Measurements from ENCODE around the gene AOC1.
"Not testable (repeated sequence)": the region's sequence is repeated elsewhere in the genome, so short reads cannot be mapped to it uniquely, and the experiment has no call there.

Gene AOC1, protein sequence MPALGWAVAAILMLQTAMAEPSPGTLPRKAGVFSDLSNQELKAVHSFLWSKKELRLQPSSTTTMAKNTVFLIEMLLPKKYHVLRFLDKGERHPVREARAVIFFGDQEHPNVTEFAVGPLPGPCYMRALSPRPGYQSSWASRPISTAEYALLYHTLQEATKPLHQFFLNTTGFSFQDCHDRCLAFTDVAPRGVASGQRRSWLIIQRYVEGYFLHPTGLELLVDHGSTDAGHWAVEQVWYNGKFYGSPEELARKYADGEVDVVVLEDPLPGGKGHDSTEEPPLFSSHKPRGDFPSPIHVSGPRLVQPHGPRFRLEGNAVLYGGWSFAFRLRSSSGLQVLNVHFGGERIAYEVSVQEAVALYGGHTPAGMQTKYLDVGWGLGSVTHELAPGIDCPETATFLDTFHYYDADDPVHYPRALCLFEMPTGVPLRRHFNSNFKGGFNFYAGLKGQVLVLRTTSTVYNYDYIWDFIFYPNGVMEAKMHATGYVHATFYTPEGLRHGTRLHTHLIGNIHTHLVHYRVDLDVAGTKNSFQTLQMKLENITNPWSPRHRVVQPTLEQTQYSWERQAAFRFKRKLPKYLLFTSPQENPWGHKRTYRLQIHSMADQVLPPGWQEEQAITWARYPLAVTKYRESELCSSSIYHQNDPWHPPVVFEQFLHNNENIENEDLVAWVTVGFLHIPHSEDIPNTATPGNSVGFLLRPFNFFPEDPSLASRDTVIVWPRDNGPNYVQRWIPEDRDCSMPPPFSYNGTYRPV

DNA sequence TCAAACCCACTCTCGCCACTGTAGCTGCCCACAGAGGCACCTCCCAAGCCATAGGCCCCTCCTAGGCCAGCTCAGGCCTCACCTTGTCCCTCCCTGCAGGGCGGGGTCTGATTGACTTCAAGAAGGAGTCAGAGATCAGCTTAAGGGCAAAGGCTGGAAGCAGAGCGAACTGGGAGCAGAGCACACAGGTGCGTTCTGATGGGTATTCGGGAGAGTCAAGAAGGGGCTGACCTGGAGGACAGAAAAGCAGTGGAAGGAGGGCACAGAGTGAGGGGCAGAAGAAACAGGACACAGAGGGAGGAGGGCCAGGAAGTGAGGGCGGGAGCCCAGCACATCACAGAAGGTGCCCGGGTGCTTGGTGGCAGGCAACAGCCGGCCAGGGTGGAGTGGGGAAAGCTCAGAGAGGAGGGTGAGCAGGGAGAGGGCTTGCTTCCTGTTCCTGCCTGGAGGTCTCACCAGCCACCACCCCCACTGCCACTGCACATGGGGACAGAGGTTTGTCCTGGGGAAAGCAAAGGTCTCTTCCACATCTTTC lies at the start of gene AOC1:
AOC1 (plus strand) TSS at position 147 of the 535 bp plus-strand sequence. CDS start 3,954 bp downstream, outside the sequence.
- no peak for DNase-seq (ENCODE audit: low read depth)

DNA sequence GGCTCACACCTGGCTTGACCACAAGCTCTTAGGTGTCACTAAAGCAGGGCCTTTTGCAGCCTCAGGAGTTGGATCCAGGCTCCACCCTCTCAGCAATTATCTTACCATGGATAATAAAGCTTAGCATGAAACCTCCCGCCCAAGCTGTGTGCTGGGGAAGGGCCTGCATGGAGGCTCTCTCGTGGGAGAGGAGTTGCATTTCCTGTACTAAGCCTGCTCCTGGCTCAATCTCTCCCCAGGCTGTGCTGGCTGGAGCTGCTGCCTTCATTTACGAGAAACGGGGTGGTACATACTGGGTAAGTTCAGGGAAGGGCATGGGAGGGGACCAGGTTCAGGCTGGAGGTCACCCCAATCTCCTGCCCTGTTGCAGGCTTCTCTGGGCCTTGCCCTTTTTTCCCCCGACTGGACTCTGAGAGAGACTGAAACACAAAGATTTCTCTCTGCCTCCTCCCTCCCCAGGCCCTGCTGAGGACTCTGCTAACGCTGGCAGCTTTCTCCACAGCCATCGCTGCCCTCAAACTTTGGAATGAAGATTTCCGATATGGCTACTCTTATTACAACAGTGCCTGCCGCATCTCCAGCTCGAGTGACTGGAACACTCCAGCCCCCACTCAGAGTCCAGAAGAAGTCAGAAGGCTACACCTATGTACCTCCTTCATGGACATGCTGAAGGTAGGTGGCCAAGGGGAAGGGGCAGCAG lies 49.0 kb upstream of the AOC1 start:
- no peak for DNase-seq (ENCODE audit: low read depth)

DNA sequence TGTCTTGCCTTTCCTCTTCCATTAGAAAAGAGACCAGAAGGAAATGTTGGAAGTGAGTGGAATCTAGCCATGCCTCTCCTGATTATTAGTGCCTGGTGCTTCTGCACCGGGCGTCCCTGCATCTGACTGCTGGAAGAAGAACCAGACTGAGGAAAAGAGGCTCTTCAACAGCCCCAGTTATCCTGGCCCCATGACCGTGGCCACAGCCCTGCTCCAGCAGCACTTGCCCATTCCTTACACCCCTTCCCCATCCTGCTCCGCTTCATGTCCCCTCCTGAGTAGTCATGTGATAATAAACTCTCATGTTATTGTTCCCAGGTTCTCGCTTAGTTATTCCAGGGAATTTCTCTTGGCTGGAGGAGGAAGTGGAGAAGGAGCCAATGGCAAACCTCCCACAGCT lies 47.5 kb upstream of the AOC1 start:
- DNase-seq (ENCODE audit: low read depth) = no peak

DNA sequence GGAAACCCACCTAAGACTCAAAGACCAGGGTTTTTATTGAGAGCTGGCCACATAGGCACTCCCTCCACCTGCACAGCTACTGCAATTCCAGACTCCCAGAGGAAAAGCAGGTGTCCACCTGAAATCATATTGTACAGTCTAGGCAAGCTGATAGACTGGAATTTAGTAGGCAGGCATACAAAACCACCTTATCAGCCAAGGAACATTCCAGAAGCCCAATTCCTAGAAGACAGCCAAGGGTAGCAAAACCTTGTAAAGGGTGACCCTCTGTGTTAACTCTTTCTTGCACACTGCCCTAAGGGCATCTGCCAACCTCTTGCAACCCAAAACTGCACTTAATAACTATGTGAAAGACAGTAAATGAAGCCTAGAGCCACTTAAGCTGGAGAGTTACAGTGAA lies 46.5 kb upstream of the AOC1 start:
- DNase-seq (ENCODE audit: low read depth) = no peak

DNA sequence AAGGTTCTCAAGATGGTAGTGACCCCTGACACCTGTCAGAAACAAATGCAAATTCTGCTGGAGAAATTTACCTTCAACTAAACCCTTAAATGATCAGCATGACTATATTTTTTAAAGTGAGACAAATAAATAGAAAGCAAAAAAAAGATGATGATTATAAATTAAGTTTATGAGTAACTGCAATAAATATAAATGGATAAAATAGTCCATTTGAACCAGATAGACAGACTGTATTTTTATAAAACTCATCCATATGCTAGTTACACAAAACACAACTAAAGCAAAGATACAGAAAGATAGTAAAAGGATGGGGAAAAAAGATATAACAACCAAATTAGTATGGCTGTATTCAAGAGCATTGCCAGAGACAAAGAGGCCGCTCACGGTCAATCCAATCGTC lies 45.9 kb upstream of the AOC1 start:
- no peak for DNase-seq (ENCODE audit: low read depth)

DNA sequence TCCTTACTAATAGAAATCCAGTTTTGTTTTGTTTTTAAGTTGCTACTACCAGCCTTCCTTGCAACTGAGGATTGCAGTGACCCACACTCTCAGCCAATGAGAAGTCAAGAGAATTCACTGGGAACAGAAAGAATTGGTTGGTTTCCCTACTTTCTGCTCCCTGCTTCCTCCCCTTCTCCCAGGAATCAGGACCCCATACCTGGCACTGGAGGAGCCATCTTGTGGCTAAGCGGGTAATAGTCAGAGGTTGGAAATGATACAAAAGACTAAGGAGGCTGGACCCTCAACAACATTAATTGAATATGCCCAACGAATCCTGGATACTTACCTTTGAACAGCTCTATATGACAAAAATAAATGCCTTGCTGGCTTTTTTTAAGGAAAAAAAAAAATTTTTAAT lies 45.5 kb upstream of the AOC1 start:
- DNase-seq (ENCODE audit: low read depth) = no peak

DNA sequence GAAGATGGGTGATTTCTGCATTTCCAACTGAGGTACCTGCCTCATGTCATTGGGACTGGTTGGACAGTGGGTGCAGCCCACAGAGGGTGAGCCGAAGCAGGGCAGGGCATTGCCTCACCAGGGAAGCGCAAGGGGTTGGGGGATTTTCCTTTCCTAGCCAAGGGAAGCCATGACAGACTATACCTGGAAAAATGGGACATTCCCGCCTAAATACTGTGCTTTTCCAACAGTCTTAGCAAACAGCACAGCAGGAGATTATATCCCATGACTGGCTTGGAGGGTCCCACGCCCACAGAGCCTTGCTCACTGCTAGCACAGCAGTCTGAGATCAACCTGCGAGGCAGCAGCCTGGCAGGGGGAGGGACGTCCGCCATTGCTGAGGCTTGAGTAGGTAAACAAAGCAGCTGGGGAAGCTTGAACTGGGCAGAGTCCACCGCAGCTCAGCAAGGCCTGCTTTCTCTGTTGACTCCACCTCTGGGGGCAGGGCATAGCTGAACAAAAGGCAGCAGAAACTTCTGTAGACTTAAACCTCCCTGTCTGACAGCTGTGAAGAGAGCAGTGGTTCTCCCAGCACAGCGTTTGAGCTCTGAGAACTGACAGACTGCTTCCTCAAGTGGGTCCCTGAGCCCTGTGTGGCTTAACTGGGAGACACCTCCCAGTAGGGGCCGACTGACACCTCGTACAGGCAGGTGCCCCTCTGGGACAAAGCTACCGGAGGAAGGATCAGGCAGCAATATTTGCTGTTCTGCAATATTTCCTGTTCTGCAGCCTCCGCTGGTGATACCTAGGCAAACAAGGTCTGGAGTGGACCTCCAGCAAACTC lies 44.5 kb upstream of the AOC1 start:
- not testable (repeated sequence) for DNase-seq (ENCODE audit: low read depth)

DNA sequence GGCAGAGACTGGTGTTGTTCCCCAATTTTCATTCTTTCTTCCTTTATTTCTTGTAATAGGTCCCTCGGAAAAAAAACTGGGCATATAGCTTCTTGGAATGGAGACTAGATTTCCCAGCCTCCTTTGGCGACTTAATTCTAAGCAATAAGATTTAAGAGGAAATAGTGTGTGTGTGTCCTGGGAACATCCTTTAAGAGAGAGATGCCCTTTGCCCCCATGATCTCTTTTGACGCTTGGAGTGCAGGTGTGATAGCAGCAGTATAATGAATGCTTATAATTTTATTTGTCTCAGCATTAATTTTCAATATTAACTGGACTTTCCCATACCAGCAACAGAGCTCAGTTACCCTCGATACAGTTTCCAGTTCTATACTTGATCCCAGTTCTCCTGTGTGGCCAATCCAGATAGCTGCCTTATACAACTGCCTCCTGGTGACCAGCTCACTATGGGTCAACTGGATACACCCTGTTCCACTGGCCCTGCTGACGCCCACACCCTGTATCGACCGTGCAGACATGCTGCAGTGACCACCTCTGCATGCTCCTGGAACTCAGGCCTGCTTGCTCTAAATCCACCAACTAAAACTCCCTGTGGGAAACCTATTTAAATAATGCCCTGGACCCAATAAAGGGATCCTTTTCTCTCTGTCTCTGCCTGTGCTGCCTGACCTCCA lies 37.9 kb upstream of the AOC1 start:
- no peak for DNase-seq (ENCODE audit: low read depth)

DNA sequence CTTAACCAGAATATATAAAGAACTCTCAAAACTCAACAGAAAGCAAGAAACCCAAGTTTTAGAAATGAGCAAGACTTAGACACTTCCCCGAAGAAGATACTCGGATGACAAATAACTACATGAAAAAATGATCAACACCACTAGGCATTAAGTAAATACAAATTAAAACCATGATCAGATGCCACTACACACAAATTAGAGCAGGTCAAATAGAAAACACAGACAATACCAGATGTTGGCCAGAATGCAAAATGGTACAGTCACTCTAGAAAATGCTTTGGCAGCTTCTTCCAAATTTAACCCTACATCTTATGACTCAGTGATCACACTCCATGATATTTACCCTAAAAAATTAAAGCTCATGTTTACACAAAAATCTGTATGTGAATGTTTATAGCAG lies 33.3 kb upstream of the AOC1 start:
- DNase-seq (ENCODE audit: low read depth) = no peak

DNA sequence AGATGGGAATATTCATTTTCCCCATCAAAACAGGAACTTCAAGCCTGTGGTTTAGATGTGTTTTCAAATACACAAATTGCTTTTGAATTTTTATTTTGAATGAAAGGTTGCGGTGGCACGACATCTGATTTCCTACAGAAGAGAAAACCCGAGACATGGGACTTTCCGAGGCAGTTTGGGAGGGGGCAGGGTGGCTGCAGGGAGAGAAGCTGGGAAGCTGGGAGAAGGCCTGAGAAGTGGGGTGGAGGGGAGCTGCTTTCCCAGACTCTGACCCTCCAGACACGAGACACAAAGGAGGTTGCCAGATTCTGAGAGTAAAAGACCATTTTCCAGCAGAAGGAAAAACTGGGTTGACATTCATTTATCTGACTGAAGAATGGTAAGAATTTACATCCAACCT lies 32.2 kb upstream of the AOC1 start:
- DNase-seq (ENCODE audit: low read depth) = no peak

DNA sequence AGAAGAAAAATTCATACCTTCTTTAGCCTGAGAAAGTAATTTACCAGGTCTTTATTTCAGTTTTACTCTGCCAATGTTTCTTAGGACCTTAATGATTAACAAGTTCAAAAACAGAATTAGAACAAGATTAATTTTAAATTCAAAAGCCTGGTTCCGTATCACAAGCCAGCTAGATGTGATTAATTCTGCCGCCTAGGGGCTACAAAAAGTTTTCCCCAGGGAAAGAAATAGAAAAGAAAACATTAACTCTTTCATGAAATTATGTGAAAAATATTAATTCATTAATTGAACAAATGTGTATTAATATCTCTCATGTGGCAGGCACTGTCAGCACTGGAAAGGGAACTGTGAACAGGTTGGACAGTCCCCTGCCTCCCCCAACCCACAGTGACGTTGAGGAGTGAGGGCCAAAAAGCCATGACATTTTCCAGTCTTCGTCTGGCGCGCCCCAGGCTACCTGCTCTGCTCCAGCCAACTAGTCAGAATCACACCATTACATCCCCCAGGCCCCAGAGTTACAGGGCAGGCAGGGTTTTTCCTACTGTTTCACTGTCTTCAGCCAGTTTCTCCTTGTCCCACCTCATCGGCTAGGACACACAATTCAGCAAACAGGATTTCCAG lies 31.6 kb upstream of the AOC1 start:
- no peak for DNase-seq (ENCODE audit: low read depth)

DNA sequence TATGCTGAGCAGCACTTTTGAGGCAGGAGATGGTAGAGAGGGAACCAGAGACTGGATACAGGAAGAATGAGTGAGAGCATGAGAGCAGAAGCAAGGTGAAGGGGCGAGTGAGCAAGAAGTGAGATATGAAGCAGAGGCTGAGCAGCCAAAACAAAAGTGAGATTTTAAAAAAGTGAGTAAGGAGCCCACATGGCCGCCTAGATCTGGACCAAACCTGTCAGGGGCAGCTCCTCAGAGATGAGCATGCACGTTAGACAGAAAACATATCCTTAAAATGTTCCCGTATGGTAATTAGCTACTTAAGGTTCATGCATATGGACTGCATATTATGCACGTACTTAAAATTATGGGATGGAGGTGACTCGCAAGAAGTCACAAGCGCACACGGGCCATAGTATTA lies 29.3 kb upstream of the AOC1 start:
- DNase-seq (ENCODE audit: low read depth) = no peak

DNA sequence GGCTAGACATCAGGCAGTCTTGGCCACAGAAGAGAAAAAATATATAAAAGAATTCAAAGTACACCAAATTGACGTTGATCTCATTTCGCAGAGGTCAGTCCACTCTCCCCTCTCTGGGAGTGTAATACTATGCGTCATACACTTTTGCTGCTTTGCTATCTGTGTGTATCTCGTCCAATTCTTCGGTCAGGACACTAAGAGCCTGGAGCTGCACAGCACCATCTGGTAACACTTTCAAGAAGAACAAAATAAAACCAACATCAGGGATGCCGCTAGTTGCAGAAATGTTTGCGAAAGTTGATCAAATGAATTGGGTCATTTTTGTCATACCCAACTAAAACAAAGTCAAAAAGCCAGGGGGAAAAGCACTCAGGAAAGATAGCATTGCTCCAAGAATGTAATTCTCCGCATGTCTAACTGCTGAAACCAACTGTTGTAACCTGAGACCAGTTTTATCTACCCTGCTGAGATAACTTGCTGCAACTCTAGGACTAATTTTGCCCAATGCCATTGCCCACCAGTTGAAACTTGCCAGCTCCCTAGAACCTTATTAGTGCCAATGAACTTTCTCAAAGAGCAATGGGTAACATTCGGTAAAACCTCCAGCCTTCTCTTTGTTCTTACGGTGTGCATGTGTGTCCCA lies 28.7 kb upstream of the AOC1 start:
- DNase-seq (ENCODE audit: low read depth) = no peak

DNA sequence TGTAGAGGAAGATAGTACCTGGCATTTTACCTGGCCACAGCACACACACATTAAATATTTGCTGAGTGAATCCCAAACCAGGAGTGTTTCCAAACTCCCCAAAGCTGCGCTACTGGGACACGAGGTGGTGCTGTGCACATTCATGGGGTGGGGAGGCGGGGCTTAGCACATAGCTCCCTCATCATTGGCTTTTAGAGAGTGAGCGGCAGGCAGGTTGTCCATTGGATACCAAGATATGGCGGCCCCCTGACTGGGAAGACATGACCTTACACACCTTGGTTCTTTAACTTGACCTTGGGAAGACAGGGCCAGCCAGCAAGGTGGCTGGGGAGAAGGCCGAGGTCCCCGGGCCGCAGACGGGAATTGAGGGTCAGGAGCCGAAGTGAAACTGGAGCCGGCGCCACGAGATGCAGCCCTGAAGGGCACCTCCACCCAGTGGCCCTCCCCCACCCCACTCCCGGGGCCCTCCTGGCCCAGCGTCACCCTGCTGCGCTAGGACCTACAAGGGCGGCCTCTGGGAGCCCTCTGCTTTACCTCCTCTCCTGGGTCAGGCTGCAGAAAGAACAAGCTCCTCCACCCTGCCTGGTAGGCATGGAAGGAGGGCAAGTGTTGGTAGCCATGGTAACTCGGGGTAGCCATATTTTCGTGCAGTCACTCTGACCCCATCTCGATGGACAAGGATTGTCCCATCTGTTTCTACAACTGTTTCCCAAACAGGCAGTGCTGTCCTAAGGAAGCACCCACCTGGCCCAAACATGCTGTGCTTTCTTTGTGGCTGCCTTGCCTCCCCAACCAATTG lies 27.7 kb upstream of the AOC1 start:
- no peak for DNase-seq (ENCODE audit: low read depth)

DNA sequence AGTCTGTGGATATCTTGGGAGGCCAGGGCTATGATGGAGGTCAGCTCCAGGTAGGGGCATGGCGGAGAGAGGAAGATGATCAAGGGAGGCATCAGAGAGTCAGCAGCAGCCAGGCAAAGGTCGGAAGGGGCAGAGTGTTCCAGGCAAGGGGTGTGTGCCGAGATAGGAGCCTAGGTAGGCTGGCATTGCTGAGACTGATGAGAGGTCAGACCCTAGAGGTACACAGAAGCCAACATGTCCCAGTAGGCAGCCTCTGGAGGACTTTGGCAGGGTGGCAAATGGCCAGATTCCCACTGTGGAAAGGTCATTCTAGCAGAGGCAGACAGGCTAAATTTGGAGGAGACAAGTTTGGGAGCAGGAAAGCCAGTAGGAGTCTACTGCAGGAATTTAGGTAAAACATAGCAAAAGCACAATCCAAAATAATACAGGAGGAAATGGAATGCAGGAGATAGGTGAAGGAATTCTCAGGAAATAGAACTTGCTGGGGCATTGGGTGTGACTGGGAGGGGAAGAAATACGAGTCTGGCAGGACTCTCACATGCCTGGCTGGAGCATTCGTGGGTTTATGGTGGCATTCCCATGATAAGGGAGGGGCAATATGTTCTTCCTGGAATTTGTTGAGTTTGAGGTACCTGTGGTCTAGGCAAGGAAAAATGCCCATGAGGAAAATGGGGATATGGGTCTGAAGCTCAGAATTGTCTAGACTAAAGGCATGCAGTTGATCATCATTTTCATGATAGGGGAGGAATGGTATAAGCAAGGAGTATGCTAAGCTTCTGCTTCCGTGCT lies 26.1 kb upstream of the AOC1 start:
- no peak for DNase-seq (ENCODE audit: low read depth)

DNA sequence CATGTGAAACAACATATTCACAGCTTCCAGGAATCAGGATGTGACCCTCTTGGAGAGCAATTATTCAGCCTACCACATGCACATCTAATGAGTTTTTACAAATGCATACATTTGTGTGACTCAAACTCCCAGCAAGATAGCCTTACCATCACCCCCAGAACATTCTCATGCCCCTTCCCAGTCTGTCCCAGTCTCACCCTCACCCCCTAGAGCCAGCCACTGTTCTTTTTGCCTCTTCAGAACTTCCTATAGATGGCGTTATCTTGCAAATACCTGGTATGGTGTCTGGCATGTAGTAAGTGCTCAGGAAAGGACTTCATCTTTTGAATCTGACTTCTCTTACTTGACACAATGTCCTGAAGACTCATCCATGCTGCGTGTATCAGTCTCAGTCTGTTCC lies 23.9 kb upstream of the AOC1 start:
- DNase-seq (ENCODE audit: low read depth) = no peak

DNA sequence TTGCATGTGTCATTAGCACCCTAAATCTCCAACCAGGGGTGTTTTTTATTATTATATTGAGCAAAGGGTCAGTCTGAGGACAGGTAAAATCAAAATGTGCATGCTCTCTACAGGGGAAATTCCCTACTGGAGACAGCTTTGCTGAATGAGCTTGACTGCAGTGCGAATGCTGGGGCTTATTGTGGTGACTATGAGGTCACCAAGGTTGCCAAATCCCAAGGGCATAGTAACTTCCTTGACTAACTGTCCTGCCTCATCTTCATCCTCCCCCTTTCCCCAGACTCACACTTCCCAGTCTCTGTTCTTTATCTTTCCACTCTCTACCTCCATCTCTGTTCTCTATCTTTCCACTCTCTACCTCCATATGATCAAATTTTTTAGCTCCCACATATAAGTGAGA lies 22.9 kb upstream of the AOC1 start:
- no peak for DNase-seq (ENCODE audit: low read depth)

DNA sequence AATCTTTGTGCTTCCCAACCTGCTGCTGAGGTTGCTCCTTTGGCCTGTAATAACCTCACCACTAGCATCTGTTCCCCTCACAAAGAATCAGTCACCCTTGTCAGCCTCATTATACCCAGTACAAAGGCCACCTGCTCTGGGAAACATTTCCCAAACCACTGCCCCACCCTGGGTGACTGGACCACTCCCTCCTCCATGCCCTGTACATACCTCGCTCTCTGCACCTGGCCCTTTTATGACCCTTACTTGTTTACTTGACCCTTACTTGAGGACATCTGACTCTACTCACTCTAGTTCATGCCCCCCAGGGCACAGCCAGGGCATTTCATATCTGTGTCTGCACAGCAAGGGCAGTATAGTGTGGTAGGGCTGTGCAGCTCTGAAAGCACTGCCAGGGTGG lies 21.4 kb upstream of the AOC1 start:
- no peak for DNase-seq (ENCODE audit: low read depth)

DNA sequence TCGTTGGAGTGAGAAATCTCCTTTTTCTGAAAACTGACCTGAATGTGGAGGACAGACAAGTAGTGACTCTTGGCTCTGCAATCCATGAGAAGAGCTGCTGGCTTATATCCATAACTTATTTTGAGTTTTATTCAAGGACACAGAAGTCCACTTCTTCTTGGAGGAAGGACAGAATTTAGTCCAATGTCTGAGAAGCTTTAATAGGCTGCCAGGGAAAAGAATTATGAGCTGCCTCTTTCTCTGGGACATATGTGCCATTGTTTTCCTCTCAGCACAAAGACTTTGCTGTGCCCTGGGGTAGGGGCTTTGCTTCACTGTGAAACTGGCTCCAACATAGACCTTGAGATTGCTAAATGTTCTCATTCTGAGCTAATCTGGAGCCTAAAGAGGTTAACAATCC lies 20.5 kb upstream of the AOC1 start:
- DNase-seq (ENCODE audit: low read depth) = no peak
